ENCODE data around the gene PRKX.
"Not testable (repeated sequence)": the region's sequence is repeated elsewhere in the genome, so short reads cannot be mapped to it uniquely, and the experiment has no call there.

Gene PRKX

GRCh38 chrX:3567686-3568085, 145.8 kb downstream of the PRKX start:
- no peak for DNase-seq

- DNase-seq, result no peak
Measured at GRCh38 chrX:3563451-3563850, 150.0 kb downstream of the PRKX start.

- DNase-seq, result not testable (repeated sequence)
Measured at GRCh38 chrX:3560010-3560409, 153.4 kb downstream of the PRKX start.
